ENCODE results near the gene HVCN1. TPM values are rescaled to one million over a fixed set of nuclear protein-coding genes. Genes with fewer than 3 reads are reported as not detected.

The HVCN1 gene
- total RNA-seq, 1 experiment from 2014 or later, result 0.99 TPM

- CTCF ChIA-PET, result no interaction called here
Measured at GRCh38 chr12:110687396-110688169, 1.3 kb downstream of the HVCN1 start.

GRCh38 chr12:110686294-110686903 is 2.5 kb downstream of the HVCN1 start:
- H3K27me3 Mint-ChIP-seq (ENCODE audit: unreplicated experiment), result peaks cover 61% of the 10 kb centered on the region
- CTCF ChIA-PET, result no interaction called here
- no peak overlapping the region for H3K4me3 Mint-ChIP-seq (ENCODE audit: low read depth, unreplicated experiment)
- H3K9me3 Mint-ChIP-seq (ENCODE audit: low read depth, unreplicated experiment), result no peaks in the 10 kb centered on the region
- TF ChIP-seq CTCF (IDR thresholded peaks at IDR 0.05; ENCODE audit: unreplicated experiment), result no peak
- DNase-seq, result no peak
- no peak overlapping the region for H3K27ac Mint-ChIP-seq (ENCODE audit: unreplicated experiment)
- H3K4me1 Mint-ChIP-seq (ENCODE audit: low read depth, unreplicated experiment), result peaks cover 18% of the 10 kb centered on the region
- H3K36me3 Mint-ChIP-seq (ENCODE audit: insufficient read depth, unreplicated experiment), result peaks cover 8% of the 10 kb centered on the region
- no TSS peak for BruUV-seq (replicated peaks)
- intact Hi-C loops (cut with micrococcal nuclease; ENCODE audit: unreplicated experiment), result no loop called here

More at GRCh38 chr12:110687396-110688169, 1.3 kb downstream of the HVCN1 start:
- peaks cover 8% of the 10 kb centered on the region for H3K36me3 Mint-ChIP-seq (ENCODE audit: insufficient read depth, unreplicated experiment)
- peaks cover 61% of the 10 kb centered on the region for H3K27me3 Mint-ChIP-seq (ENCODE audit: unreplicated experiment)
- no peaks in the 10 kb centered on the region for H3K9me3 Mint-ChIP-seq (ENCODE audit: low read depth, unreplicated experiment)
- no TSS peak for BruUV-seq (replicated peaks)
- H3K4me1 Mint-ChIP-seq (ENCODE audit: low read depth, unreplicated experiment), result peaks cover 18% of the 10 kb centered on the region
- no peak for TF ChIP-seq CTCF (IDR thresholded peaks at IDR 0.05; ENCODE audit: unreplicated experiment)
- no peak overlapping the region for H3K27ac Mint-ChIP-seq (ENCODE audit: unreplicated experiment)
- no peak for DNase-seq
- H3K4me3 Mint-ChIP-seq (ENCODE audit: low read depth, unreplicated experiment), result peak overlapping the region; percentile 4
- intact Hi-C loops (cut with micrococcal nuclease; ENCODE audit: unreplicated experiment), result no loop called here

DNA sequence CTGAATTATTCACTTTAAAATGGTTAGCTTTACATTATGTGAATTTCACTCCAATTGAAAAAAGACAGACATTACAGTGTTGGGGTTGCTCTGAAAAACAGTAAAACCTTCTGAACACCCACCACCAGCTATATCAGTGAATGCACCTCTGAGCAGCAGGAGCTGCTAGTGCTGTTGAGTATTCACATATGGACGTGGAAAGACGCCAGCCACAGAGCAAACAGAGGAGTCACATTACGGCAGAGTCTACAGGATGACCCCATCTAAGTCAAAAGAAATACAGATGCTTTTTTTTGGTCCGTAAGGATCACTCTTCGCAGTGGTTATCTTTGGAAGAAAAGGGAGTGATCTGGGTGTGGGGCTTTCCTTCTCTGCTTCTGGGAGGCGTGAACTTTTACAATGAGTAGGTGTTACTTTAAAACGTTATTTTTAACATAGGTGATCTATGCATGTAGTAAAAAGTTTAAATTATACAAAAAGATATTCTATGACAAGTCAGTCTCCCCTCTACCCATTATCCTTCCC is 4.5 kb downstream of the HVCN1 start:
- no peak for DNase-seq
- H3K27ac Mint-ChIP-seq (ENCODE audit: unreplicated experiment), result no peak overlapping the region
- peaks cover 50% of the 10 kb centered on the region for H3K27me3 Mint-ChIP-seq (ENCODE audit: unreplicated experiment)
- H3K9me3 Mint-ChIP-seq (ENCODE audit: low read depth, unreplicated experiment), result no peaks in the 10 kb centered on the region
- peaks cover 2% of the 10 kb centered on the region for H3K36me3 Mint-ChIP-seq (ENCODE audit: insufficient read depth, unreplicated experiment)
- H3K4me3 Mint-ChIP-seq (ENCODE audit: low read depth, unreplicated experiment), result no peak overlapping the region
- no TSS peak for BruUV-seq (replicated peaks)
- intact Hi-C loops (cut with micrococcal nuclease; ENCODE audit: unreplicated experiment), result no loop called here
- H3K4me1 Mint-ChIP-seq (ENCODE audit: low read depth, unreplicated experiment), result peaks cover 11% of the 10 kb centered on the region
- TF ChIP-seq CTCF (IDR thresholded peaks at IDR 0.05; ENCODE audit: unreplicated experiment), result no peak
- CTCF ChIA-PET, result no interaction called here

DNA sequence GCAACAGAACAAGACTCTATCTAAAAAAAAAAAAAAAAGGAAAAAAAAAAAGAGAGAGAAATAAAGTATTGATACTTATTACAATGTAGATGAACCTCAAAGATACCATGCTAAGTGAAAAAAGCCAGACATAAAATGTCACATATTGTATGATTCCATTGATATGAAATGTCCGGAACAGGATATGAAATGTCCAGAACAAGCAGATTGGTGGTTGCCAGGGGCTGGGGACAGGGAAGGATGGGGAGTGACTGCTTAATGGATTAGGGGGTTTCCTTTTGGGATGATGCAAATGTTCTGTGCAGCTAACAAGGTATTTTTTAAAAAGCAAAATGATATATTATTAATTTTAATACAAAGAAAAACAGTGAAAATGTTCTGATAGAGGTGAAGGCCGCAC is 5.0 kb downstream of the HVCN1 start:
- intact Hi-C loops (cut with micrococcal nuclease; ENCODE audit: unreplicated experiment), result no loop called here
- Mint-ChIP-seq H3K27ac (ENCODE audit: unreplicated experiment) (no peak overlapping the region), H3K27me3 (ENCODE audit: unreplicated experiment) (peaks cover 45% of the 10 kb centered on the region), H3K9me3 (ENCODE audit: low read depth, unreplicated experiment) (no peaks in the 10 kb centered on the region), H3K36me3 (ENCODE audit: insufficient read depth, unreplicated experiment) (no peaks in the 10 kb centered on the region), H3K4me3 (ENCODE audit: low read depth, unreplicated experiment) (no peak overlapping the region), H3K4me1 (ENCODE audit: low read depth, unreplicated experiment) (peaks cover 10% of the 10 kb centered on the region)
- TF ChIP-seq CTCF (IDR thresholded peaks at IDR 0.05; ENCODE audit: unreplicated experiment), result no peak
- BruUV-seq (replicated peaks), result no TSS peak
- CTCF ChIA-PET, result no interaction called here
- DNase-seq, result no peak

Data from Calu3 (cell line).